Tibial nerve (tissue), 4 donors: ENCODE data around the gene BACH2. TPM values are rescaled to one million over a fixed set of nuclear protein-coding genes. Genes with fewer than 3 reads are reported as not detected.

Experiments
- DNase-seq, 2 donors: peaks; one replicate each; pipeline ENCODE4 v3.0.0-alpha.2; 2019; ENCODE audit warnings: low spot score in 2 of 2
- H3K27ac ChIP-seq, 4 donors: fragments of 200-600 bp; sonication (generic) in 3 of 4; one replicate each; pipeline ENCODE4 v1.5.1; 2017 to 2019; ENCODE audit warnings: mild to moderate bottlenecking in 1 of 4
- H3K27me3 ChIP-seq, 2 donors: fragments of 200-600 bp; sonication (generic) in 1 of 2; one replicate each; pipeline versions ENCODE4 v1.5.1 to v1.6.0; 2017 to 2019
- H3K36me3 ChIP-seq, 3 donors: fragments of 200-600 bp; sonication (generic); one replicate each; pipeline ENCODE4 v1.5.1; 2018 to 2019
- H3K4me1 ChIP-seq, 4 donors: fragments of 200-600 bp; sonication (generic) in 3 of 4; one replicate each; pipeline ENCODE4 v1.5.1; 2017 to 2019
- H3K4me3 ChIP-seq, 4 donors: fragments of 200-600 bp; sonication (generic) in 3 of 4; one replicate each; pipeline ENCODE4 v1.5.1; 2017 to 2019; ENCODE audit warnings: mild to moderate bottlenecking in 1 of 4, moderate library complexity in 1 of 4
- H3K9me3 ChIP-seq, 4 donors: fragments of 200-600 bp; sonication (generic) in 3 of 4; one replicate each; pipeline ENCODE4 v1.5.1; 2017 to 2019
- CTCF ChIP-seq, 5 experiments: fragments of 200-600 bp in 3 of 5; fragments of 450-650 bp in 2 of 5; sonication (generic) in 3 of 5; IDR thresholded peaks; one replicate each; pipeline ENCODE4 v1.5.1; 2016 to 2019; ENCODE audit warnings: antibody characterized with exemption in 5 of 5, mild to moderate bottlenecking in 3 of 5, moderate library complexity in 2 of 5
- EP300 ChIP-seq, 2 donors: sonication (generic); formaldehyde crosslinking; IDR thresholded peaks; one replicate each; pipeline ENCODE4 v1.6.1; 2017; ENCODE audit warnings: antibody characterized with exemption in 2 of 2, mild to moderate bottlenecking in 1 of 2
- POLR2A ChIP-seq, 2 donors: fragments of 450-650 bp; IDR thresholded peaks; one replicate each; pipeline ENCODE4 v1.6.1; 2017; ENCODE audit warnings: antibody characterized with exemption in 2 of 2, mild to moderate bottlenecking in 2 of 2, moderate library complexity in 2 of 2
- WGBS, 2 donors: methylation state at CpG; one replicate each; pipeline ENCODE4 v1.1.5; 2018; 5-methylcytosine and 5-hydroxymethylcytosine counted together
- total RNA-seq, 4 donors: library from RNA; depleted of rRNA; stranded (reverse); fragments of >200 nt; gene quantifications; one replicate each; pipeline ENCODE4 v1.1.0, GENCODE V29; 2016

The BACH2 gene
- total RNA-seq, 4 donors from 2014 or later, result 4.4 to 11.1 (median 8.4) TPM

GRCh38 chr6:89941031-89941762 is 355.4 kb downstream of the BACH2 start:
- Histone ChIP-seq H3K36me3 (peaks cover 0 to 12% (median 0%) of the 10 kb centered on the region in 3 donors), H3K9me3 (no peaks in the 10 kb centered on the region), H3K4me3 (no peak overlapping the region), H3K27ac (peak overlapping the region; percentile 34 to 77 (median 59)), H3K4me1 (peaks cover 0 to 30% (median 9%) of the 10 kb centered on the region in 4 donors), H3K27me3 (no peaks in the 10 kb centered on the region)
- peak; percentile 29 to 56 for DNase-seq
- WGBS, 2 donors, result 19 to 25% methylated on average over 15 of the region's 15 CpGs
- peak in 1 of 2 donors; percentile 56 for TF ChIP-seq EP300 (IDR thresholded peaks at IDR 0.05)
- TF ChIP-seq POLR2A (IDR thresholded peaks at IDR 0.05), result no peak
- no peak for TF ChIP-seq CTCF (IDR thresholded peaks at IDR 0.05)

GRCh38 chr6:89940225-89941027 is 356.2 kb downstream of the BACH2 start:
- peak; percentile 57 to 84 for DNase-seq
- Histone ChIP-seq H3K27me3 (no peaks in the 10 kb centered on the region), H3K4me1 (peaks cover 0 to 30% (median 9%) of the 10 kb centered on the region in 4 donors), H3K36me3 (peaks cover 0 to 19% (median 0%) of the 10 kb centered on the region in 3 donors), H3K4me3 (no peak overlapping the region), H3K27ac (peak overlapping the region in 3 of 4 donors; percentile 34 to 77 (median 75)), H3K9me3 (no peaks in the 10 kb centered on the region)
- peak; percentile 55 to 85 (median 69) for TF ChIP-seq CTCF (IDR thresholded peaks at IDR 0.05)
- TF ChIP-seq EP300 (IDR thresholded peaks at IDR 0.05), result peak in 1 of 2 donors; percentile 9
- TF ChIP-seq POLR2A (IDR thresholded peaks at IDR 0.05), result no peak
- WGBS, 2 donors, result 34 to 37% methylated on average over 9 of the region's 9 CpGs

GRCh38 chr6:89939144-89939543 is 357.5 kb downstream of the BACH2 start:
- TF ChIP-seq EP300 (IDR thresholded peaks at IDR 0.05) (no peak), POLR2A (IDR thresholded peaks at IDR 0.05) (no peak), CTCF (IDR thresholded peaks at IDR 0.05) (no peak)
- peaks cover 0 to 30% (median 9%) of the 10 kb centered on the region in 4 donors for H3K4me1 ChIP-seq
- WGBS, 2 donors, result 82 to 86% methylated on average over 2 of the region's 2 CpGs
- DNase-seq, result no peak
- H3K9me3 ChIP-seq, result no peaks in the 10 kb centered on the region
- H3K27me3 ChIP-seq, result no peaks in the 10 kb centered on the region
- H3K4me3 ChIP-seq, result no peak overlapping the region
- H3K27ac ChIP-seq, result no peak overlapping the region
- H3K36me3 ChIP-seq, result peaks cover 0 to 31% (median 0%) of the 10 kb centered on the region in 3 donors

- WGBS, 2 donors, result 88 to 89% methylated on average over 12 of the region's 12 CpGs
- Histone ChIP-seq H3K9me3 (no peaks in the 10 kb centered on the region), H3K27me3 (no peaks in the 10 kb centered on the region), H3K4me1 (peaks cover 0 to 30% (median 9%) of the 10 kb centered on the region in 4 donors), H3K36me3 (peaks cover 0 to 40% (median 0%) of the 10 kb centered on the region in 3 donors), H3K4me3 (no peak overlapping the region), H3K27ac (no peak overlapping the region)
- TF ChIP-seq CTCF (IDR thresholded peaks at IDR 0.05) (no peak), POLR2A (IDR thresholded peaks at IDR 0.05) (no peak), EP300 (IDR thresholded peaks at IDR 0.05) (no peak)
- DNase-seq, result no peak
Measured at GRCh38 chr6:89938014-89938413, 358.6 kb downstream of the BACH2 start.
